A549 (cell line): Measurements from ENCODE around the gene BCAS3. TPM values are rescaled to one million over a fixed set of nuclear protein-coding genes. Genes with fewer than 3 reads are reported as not detected.
A peak's percentile ranks its signal among the peaks of the same experiment; 100 is the strongest.

Source experiments
- ATAC-seq, 2 experiments: fragments of 200-7000 bp in 1 of 2; fragments of >200 bp in 1 of 2; cut with Nextera tagmentation in 1 of 2; cut with Tn5 transposase in 1 of 2; 3 replicates each; pipeline versions ENCODE4 v1.8.0 to v1.9.1; 2018 to 2020; ENCODE audit warnings: mild to moderate bottlenecking in 1 of 2, moderate library complexity in 1 of 2
- CTCF ChIA-PET: fragments of 300-600 bp; sonication (Branson Sonifier 250); formaldehyde crosslinking; extraction: SDS; loops from one replicate; lab custom pipeline; 2021; ENCODE audit warnings: antibody characterized with exemption, inconsistent platforms; lab: Yijun Ruan, JAX
- POLR2A ChIA-PET: fragments of 350-600 bp; formaldehyde crosslinking; extraction: SDS; loops from one replicate; lab custom pipeline; 2021; ENCODE audit warnings: antibody characterized with exemption, inconsistent platforms; lab: Yijun Ruan, JAX
- DNase-seq, 2 experiments: peaks; one replicate each; pipeline versions ENCODE4 v3.0.0 to v3.0.0-alpha.2; 2011 to 2016; ENCODE audit warnings: low read depth in 1 of 2, low spot score in 1 of 2
- FAIRE-seq: peaks from 2 replicates; lab custom pipeline; 2011; peaks lifted over from hg19 to GRCh38; lab: Jason Lieb, UNC
- H3K27ac ChIP-seq, 2 experiments: fragments of >200 bp; sonication (Bioruptor Twin); formaldehyde crosslinking; 3 replicates each; pipeline ENCODE4 v1.5.1; 2016 to 2017
- H3K4me1 ChIP-seq: fragments of >200 bp; sonication (Bioruptor Twin); formaldehyde crosslinking; 3 replicates; pipeline ENCODE4 v1.6.1; 2016
- H3K4me2 ChIP-seq: fragments of >200 bp; sonication (Bioruptor Twin); formaldehyde crosslinking; 3 replicates; pipeline ENCODE4 v1.6.1; 2016
- H3K4me3 ChIP-seq: fragments of >200 bp; sonication (Bioruptor Twin); formaldehyde crosslinking; 3 replicates; pipeline ENCODE4 v1.5.1; 2016
- H3K9me3 ChIP-seq: fragments of >200 bp; sonication (Bioruptor Twin); formaldehyde crosslinking; 3 replicates; pipeline ENCODE4 v1.6.1; 2016
- BHLHE40 ChIP-seq: IDR thresholded peaks from 2 replicates; pipeline ENCODE4 v1.6.1; 2012; ENCODE audit warnings: low read depth, low read length, inconsistent platforms
- CBX2 ChIP-seq: fragments of 200-600 bp; sonication (generic); IDR thresholded peaks from 2 replicates; pipeline ENCODE4 v1.6.1; 2016; ENCODE audit warnings: low read depth, mild to moderate bottlenecking, borderline replicate concordance
- CHD2 ChIP-seq: fragments of 150-350 bp; IDR thresholded peaks from 2 replicates; pipeline ENCODE4 v1.6.1; 2014; ENCODE audit warnings: low read length; ENCODE audit not compliant: partially characterized antibody
- CTCF ChIP-seq: fragments of >200 bp; sonication (Bioruptor Twin); formaldehyde crosslinking; IDR thresholded peaks from 3 replicates; pipeline ENCODE4 v1.5.1; 2016
- E2F6 ChIP-seq: IDR thresholded peaks from 2 replicates; pipeline ENCODE4 v1.6.1; 2012; ENCODE audit warnings: low read depth, borderline replicate concordance
- FOSB ChIP-seq: fragments of 250-450 bp; sonication (Bioruptor Pico); IDR thresholded peaks from 2 replicates; pipeline ENCODE4 v1.5.0; 2020; ENCODE audit warnings: mild to moderate bottlenecking, moderate library complexity
- FOSL2 ChIP-seq, 2 experiments: fragments of 450-650 bp in 1 of 2; fragments of >200 bp in 1 of 2; sonication (Bioruptor Twin) in 1 of 2; formaldehyde crosslinking; IDR thresholded peaks; 2 replicates each; pipeline versions ENCODE4 v1.5.0 to v1.6.1; 2016 to 2020; ENCODE audit warnings: mild to moderate bottlenecking in 1 of 2, moderate library complexity in 1 of 2
- FOXS1 ChIP-seq: fragments of 250-450 bp; sonication (Bioruptor Pico); IDR thresholded peaks from 2 replicates; pipeline ENCODE4 v1.5.0; 2020; ENCODE audit warnings: mild to moderate bottlenecking, moderate library complexity
- HES2 ChIP-seq: fragments of >200 bp; sonication (Bioruptor Twin); formaldehyde crosslinking; IDR thresholded peaks from 2 replicates; pipeline ENCODE4 v1.6.1; 2016
- JUN ChIP-seq, 2 experiments: fragments of >200 bp; sonication (Bioruptor Twin); formaldehyde crosslinking; IDR thresholded peaks; 2 replicates in 1 of 2; 3 replicates in 1 of 2; pipeline ENCODE4 v1.6.1; 2016 to 2017
- JUNB ChIP-seq: fragments of >200 bp; sonication (Bioruptor Twin); formaldehyde crosslinking; IDR thresholded peaks from 2 replicates; pipeline ENCODE4 v1.6.1; 2016
- KDM1A ChIP-seq: fragments of 200-600 bp; sonication (generic); IDR thresholded peaks from 2 replicates; pipeline ENCODE4 v1.6.1; 2016; ENCODE audit warnings: low read depth, mild to moderate bottlenecking
- KDM5A ChIP-seq: fragments of 200-600 bp; sonication (generic); IDR thresholded peaks from 2 replicates; pipeline ENCODE4 v1.6.1; 2016; ENCODE audit warnings: antibody characterized with exemption, mild to moderate bottlenecking
- NPAS2 ChIP-seq: fragments of 250-450 bp; sonication (Bioruptor Pico); IDR thresholded peaks from 2 replicates; pipeline ENCODE4 v1.8.0; 2022; ENCODE audit warnings: mild to moderate bottlenecking, moderate library complexity, borderline replicate concordance
- POLR2AphosphoS2 ChIP-seq: conservative IDR thresholded peaks from 2 replicates; pipeline ENCODE4 v1.6.1; 2012; ENCODE audit warnings: low read length, improper control_type of control experiment, inconsistent platforms
- RAD21 ChIP-seq, 2 experiments: fragments of >200 bp in 1 of 2; sonication (Bioruptor Twin) in 1 of 2; formaldehyde crosslinking in 1 of 2; IDR thresholded peaks in 1 of 2; conservative IDR thresholded peaks in 1 of 2; 2 replicates in 1 of 2; 3 replicates in 1 of 2; pipeline ENCODE4 v1.6.1; 2012 to 2018; ENCODE audit warnings: inconsistent platforms in 1 of 2
- REST ChIP-seq: fragments of 200-600 bp; sonication (generic); IDR thresholded peaks from 2 replicates; pipeline ENCODE4 v1.6.1; 2016; ENCODE audit warnings: antibody characterized with exemption, mild to moderate bottlenecking, moderate library complexity
- RFX5 ChIP-seq: fragments of 450-650 bp; IDR thresholded peaks from 2 replicates; pipeline ENCODE4 v1.7.1; 2014; ENCODE audit warnings: antibody characterized with exemption, mild to moderate bottlenecking, moderate library complexity
- RNF2 ChIP-seq: fragments of 200-600 bp; sonication (generic); IDR thresholded peaks from 2 replicates; pipeline ENCODE4 v1.6.1; 2016; ENCODE audit warnings: low read depth, mild to moderate bottlenecking, antibody characterized with exemption, moderate library complexity, borderline replicate concordance
- SMC3 ChIP-seq: fragments of >200 bp; sonication (Bioruptor Twin); formaldehyde crosslinking; IDR thresholded peaks from 3 replicates; pipeline ENCODE4 v1.6.1; 2018; ENCODE audit warnings: inconsistent platforms
- USF2 ChIP-seq: fragments of 450-650 bp; IDR thresholded peaks from 2 replicates; pipeline ENCODE4 v1.6.1; 2014; ENCODE audit warnings: antibody characterized with exemption
- ZC3H11A ChIP-seq: fragments of 450-650 bp; IDR thresholded peaks from 2 replicates; pipeline ENCODE4 v1.6.1; 2014; ENCODE audit warnings: antibody characterized with exemption, mild to moderate bottlenecking
- ZFP36 ChIP-seq: fragments of 450-650 bp; IDR thresholded peaks from 2 replicates; pipeline ENCODE4 v1.6.1; 2014; ENCODE audit warnings: borderline replicate concordance; ENCODE audit not compliant: partially characterized antibody
- ZNF302 ChIP-seq: fragments of 250-450 bp; sonication (Bioruptor Pico); IDR thresholded peaks from 2 replicates; pipeline ENCODE4 v1.9.0; 2021; ENCODE audit warnings: inconsistent platforms, mild to moderate bottlenecking, moderate library complexity
- WGBS: methylation state at CpG from one replicate; pipeline ENCODE4 v1.1.6; 2017; ENCODE audit errors: missing lambda C conversion rate; 5-methylcytosine and 5-hydroxymethylcytosine counted together
- polyA plus RNA-seq, 4 experiments: library from polyadenylated mRNA; depleted of rRNA in 3 of 4; stranded (reverse); fragments of >200 nt; fragmentation: RNase III in 1 of 4; extraction: RNeasy Plus Mini Kit Qiagen cat#74134 plus additional on column Dnase treatment in 1 of 4; gene quantifications; 2 replicates in 3 of 4; 3 replicates in 1 of 4; pipeline ENCODE4 v1.2.3, GENCODE V29; 2011 to 2017

The BCAS3 gene
- polyA plus RNA-seq, 2 of the 4 experiments (the other 2 are of a cell fraction) = 14.7 to 43.4 TPM

- H3K4me1 ChIP-seq = peaks cover 10% of the 10 kb centered on the region
- no peak overlapping the region for H3K4me3 ChIP-seq
- no peak overlapping the region for H3K4me2 ChIP-seq
- FAIRE-seq = no peak
- H3K9me3 ChIP-seq = no peaks in the 10 kb centered on the region
- ChIA-PET CTCF (interaction anchor here (0.6 to 8.1 kb wide), 30 partner anchors 9 to 500 kb away, joined by 3 to 80 read pairs (median 5); partner anchors contain the start of gene PPM1D), POLR2A (interaction anchor here (0.6 to 1.8 kb wide), 3 partner anchors 41 to 253 kb away, joined by 3 to 6 read pairs (median 5); partner anchors contain the start of gene PPM1D)
- TF ChIP-seq USF2 = no peak
- TF ChIP-seq RFX5 = no peak
- no peak for TF ChIP-seq JUN (IDR thresholded peaks at IDR 0.05)
- peak; percentile 40 for TF ChIP-seq CTCF
- peak; percentile 74 to 79; a peak in 5 of 6 replicates for ATAC-seq
- DNase-seq = peak; percentile 31 to 49
- H3K27ac ChIP-seq = no peak overlapping the region
- 79% methylated on average over 2 of the region's 2 CpGs for whole genome bisulfite sequencing
Observed at GRCh38 chr17:60640503-60640902, 37.1 kb upstream of the BCAS3 start.

- Histone ChIP-seq H3K4me1 (peaks cover 10% of the 10 kb centered on the region), H3K9me3 (no peaks in the 10 kb centered on the region), H3K27ac (no peak overlapping the region), H3K4me3 (no peak overlapping the region), H3K4me2 (no peak overlapping the region)
- FAIRE-seq (no peak), DNase-seq (no peak), ATAC-seq (no peak)
- ChIA-PET CTCF (interaction anchor here (0.7 to 8.1 kb wide), 20 partner anchors 8 to 500 kb away, joined by 3 to 80 read pairs (median 6); partner anchors contain the start of gene PPM1D), POLR2A (no interaction called here)
- 81% methylated on average over 3 of the region's 3 CpGs for WGBS
- no peak for TF ChIP-seq RNF2
- TF ChIP-seq CHD2 = no peak
- TF ChIP-seq CBX2 = no peak
- TF ChIP-seq KDM5A = no peak
- no peak for TF ChIP-seq E2F6
- TF ChIP-seq POLR2AphosphoS2 = no peak
- no peak for TF ChIP-seq BHLHE40
- no peak for TF ChIP-seq SMC3
- no peak for TF ChIP-seq ZNF302 (CRISPR knock-in tag)
- no peak for TF ChIP-seq NPAS2 (CRISPR knock-in tag)
- TF ChIP-seq KDM1A = no peak
- no peak for TF ChIP-seq FOXS1
- no peak for TF ChIP-seq FOSB
Observed at GRCh38 chr17:60641126-60641525, 36.5 kb upstream of the BCAS3 start.

GRCh38 chr17:60641810-60642220 lies 35.8 kb upstream of the BCAS3 start:
- Histone ChIP-seq H3K27ac (no peak overlapping the region), H3K4me2 (peak overlapping the region; percentile 18; the same call in 1 of the 3 replicates), H3K4me1 (peaks cover 10% of the 10 kb centered on the region), H3K9me3 (no peaks in the 10 kb centered on the region), H3K4me3 (no peak overlapping the region)
- TF ChIP-seq CTCF = peak; percentile 56
- no peak; the same call in 1 of the 2 replicates for TF ChIP-seq FOSL2 (IDR thresholded peaks at IDR 0.05)
- TF ChIP-seq FOSL2 (CRISPR knock-in tag; IDR thresholded peaks at IDR 0.05) = peak; percentile 27
- TF ChIP-seq JUNB = no peak
- TF ChIP-seq ZFP36 = no peak
- TF ChIP-seq RAD21 (conservative IDR thresholded peaks at IDR 0.05 in 1 of 2, IDR thresholded peaks at IDR 0.05 in 1 of 2) = peak; percentile 48 to 62
- TF ChIP-seq ZC3H11A = no peak
- TF ChIP-seq HES2 = no peak
- TF ChIP-seq REST = peak; percentile 50
- ChIA-PET POLR2A (no interaction called here), CTCF (interaction anchor here (1.0 to 8.1 kb wide), 9 partner anchors 13 to 499 kb away, joined by 3 to 80 read pairs (median 4); partner anchors contain the start of gene PPM1D)
- ATAC-seq (peak; percentile 70 to 85), DNase-seq (peak; percentile 81 to 85), FAIRE-seq (no peak)
- 25% methylated on average over 1 of the region's 1 CpG for WGBS
